Mucosa of rectum (tissue), 2 donors: Measurements from ENCODE around the gene IRF2BP2.

Experiments used
- H3K27ac ChIP-seq, 2 donors: one replicate each; pipeline ENCODE4 v1.7.0; 2013; ENCODE audit warnings: inconsistent platforms in 2 of 2, low read depth in 2 of 2, low read length in 2 of 2
- H3K27me3 ChIP-seq, 2 donors: one replicate each; pipeline ENCODE4 v1.7.0; 2013; ENCODE audit warnings: low read length in 2 of 2; ENCODE audit not compliant: control insufficient read depth in 2 of 2, insufficient read depth in 2 of 2
- H3K36me3 ChIP-seq, 2 donors: one replicate each; pipeline ENCODE4 v1.7.0; 2013; ENCODE audit warnings: low read length in 2 of 2; ENCODE audit not compliant: control insufficient read depth in 2 of 2, insufficient read depth in 2 of 2
- H3K4me1 ChIP-seq, 2 donors: one replicate each; pipeline ENCODE4 v1.7.0; 2013; ENCODE audit warnings: low read length in 2 of 2, mild to moderate bottlenecking in 1 of 2; ENCODE audit not compliant: control insufficient read depth in 2 of 2, insufficient read depth in 2 of 2
- H3K4me3 ChIP-seq, 2 donors: one replicate each; pipeline ENCODE4 v1.7.0; 2013; ENCODE audit warnings: low read length in 2 of 2
- H3K9ac ChIP-seq, 2 donors: one replicate each; pipeline ENCODE4 v1.7.0; 2013; ENCODE audit warnings: low read length in 2 of 2, low read depth in 1 of 2, mild to moderate bottlenecking in 1 of 2
- H3K9me3 ChIP-seq, 2 donors: one replicate each; pipeline ENCODE4 v1.7.0; 2013; ENCODE audit warnings: low read length in 2 of 2; ENCODE audit not compliant: control insufficient read depth in 2 of 2
- donor health status: healthy.
- donor health status: Normal muscosa, but diverticular disease.

The IRF2BP2 gene

GRCh38 chr1:234592240-234592639, 17.7 kb downstream of the IRF2BP2 start:
- no peak overlapping the region for H3K27ac ChIP-seq
- no peaks in the 10 kb centered on the region for H3K27me3 ChIP-seq
- H3K36me3 ChIP-seq: no peaks in the 10 kb centered on the region
- H3K4me1 ChIP-seq: no peaks in the 10 kb centered on the region
- H3K4me3 ChIP-seq: no peak overlapping the region
- no peak overlapping the region for H3K9ac ChIP-seq
- no peaks in the 10 kb centered on the region for H3K9me3 ChIP-seq

GRCh38 chr1:234591131-234591530, 18.8 kb downstream of the IRF2BP2 start:
- Histone ChIP-seq H3K4me1 (peaks cover under 1 to 4% of the 10 kb centered on the region in 2 donors), H3K27ac (no peak overlapping the region), H3K4me3 (no peak overlapping the region), H3K27me3 (no peaks in the 10 kb centered on the region), H3K9me3 (no peaks in the 10 kb centered on the region), H3K36me3 (no peaks in the 10 kb centered on the region), H3K9ac (no peak overlapping the region)

- Histone ChIP-seq H3K27ac (no peak overlapping the region), H3K9ac (no peak overlapping the region), H3K27me3 (no peaks in the 10 kb centered on the region), H3K4me3 (no peak overlapping the region), H3K4me1 (peaks cover 4 to 6% of the 10 kb centered on the region in 2 donors), H3K36me3 (no peaks in the 10 kb centered on the region), H3K9me3 (no peaks in the 10 kb centered on the region)
These were observed 19.9 kb downstream of the IRF2BP2 start for GRCh38 chr1:234589854-234590620.

- Histone ChIP-seq H3K4me3 (no peak overlapping the region), H3K27ac (no peak overlapping the region), H3K9me3 (no peaks in the 10 kb centered on the region), H3K36me3 (no peaks in the 10 kb centered on the region), H3K9ac (no peak overlapping the region), H3K27me3 (no peaks in the 10 kb centered on the region), H3K4me1 (peaks cover 6 to 7% of the 10 kb centered on the region in 2 donors)
These were observed 20.7 kb downstream of the IRF2BP2 start for GRCh38 chr1:234589064-234589800.

- H3K27ac ChIP-seq: no peak overlapping the region
- peaks cover 6 to 7% of the 10 kb centered on the region in 2 donors for H3K4me1 ChIP-seq
- no peaks in the 10 kb centered on the region for H3K9me3 ChIP-seq
- no peaks in the 10 kb centered on the region for H3K36me3 ChIP-seq
- H3K4me3 ChIP-seq: no peak overlapping the region
- no peaks in the 10 kb centered on the region for H3K27me3 ChIP-seq
- no peak overlapping the region for H3K9ac ChIP-seq
These were observed 21.6 kb downstream of the IRF2BP2 start for GRCh38 chr1:234588386-234588785.

- Histone ChIP-seq H3K27me3 (no peaks in the 10 kb centered on the region), H3K36me3 (no peaks in the 10 kb centered on the region), H3K9me3 (no peaks in the 10 kb centered on the region), H3K4me3 (no peak overlapping the region), H3K4me1 (peaks cover 6 to 7% of the 10 kb centered on the region in 2 donors), H3K27ac (no peak overlapping the region), H3K9ac (no peak overlapping the region)
These were observed 23.0 kb downstream of the IRF2BP2 start for GRCh38 chr1:234586892-234587485.

- Histone ChIP-seq H3K9me3 (no peaks in the 10 kb centered on the region), H3K27ac (peak overlapping the region in 1 of 2 donors; percentile 48), H3K36me3 (no peaks in the 10 kb centered on the region), H3K27me3 (no peaks in the 10 kb centered on the region), H3K4me1 (peaks cover 6 to 7% of the 10 kb centered on the region in 2 donors), H3K4me3 (no peak overlapping the region), H3K9ac (no peak overlapping the region)
These were observed 23.7 kb downstream of the IRF2BP2 start for GRCh38 chr1:234586304-234586703.

- H3K4me3 ChIP-seq: no peak overlapping the region
- no peaks in the 10 kb centered on the region for H3K36me3 ChIP-seq
- peak overlapping the region; percentile 29 to 48 for H3K27ac ChIP-seq
- no peak overlapping the region for H3K9ac ChIP-seq
- H3K4me1 ChIP-seq: peaks cover 6 to 7% of the 10 kb centered on the region in 2 donors
- no peaks in the 10 kb centered on the region for H3K27me3 ChIP-seq
- H3K9me3 ChIP-seq: no peaks in the 10 kb centered on the region
These were observed 24.5 kb downstream of the IRF2BP2 start for GRCh38 chr1:234585330-234586055.

GRCh38 chr1:234584926-234585325, 25.1 kb downstream of the IRF2BP2 start:
- Histone ChIP-seq H3K4me1 (peaks cover 6 to 7% of the 10 kb centered on the region in 2 donors), H3K27me3 (no peaks in the 10 kb centered on the region), H3K4me3 (no peak overlapping the region), H3K9ac (no peak overlapping the region), H3K27ac (peak overlapping the region; percentile 12 to 49), H3K36me3 (no peaks in the 10 kb centered on the region), H3K9me3 (no peaks in the 10 kb centered on the region)
